ENCODE data around the gene ZBTB25. TPM values are rescaled to one million over a fixed set of nuclear protein-coding genes. Genes with fewer than 3 reads are reported as not detected.

Gene ZBTB25, protein sequence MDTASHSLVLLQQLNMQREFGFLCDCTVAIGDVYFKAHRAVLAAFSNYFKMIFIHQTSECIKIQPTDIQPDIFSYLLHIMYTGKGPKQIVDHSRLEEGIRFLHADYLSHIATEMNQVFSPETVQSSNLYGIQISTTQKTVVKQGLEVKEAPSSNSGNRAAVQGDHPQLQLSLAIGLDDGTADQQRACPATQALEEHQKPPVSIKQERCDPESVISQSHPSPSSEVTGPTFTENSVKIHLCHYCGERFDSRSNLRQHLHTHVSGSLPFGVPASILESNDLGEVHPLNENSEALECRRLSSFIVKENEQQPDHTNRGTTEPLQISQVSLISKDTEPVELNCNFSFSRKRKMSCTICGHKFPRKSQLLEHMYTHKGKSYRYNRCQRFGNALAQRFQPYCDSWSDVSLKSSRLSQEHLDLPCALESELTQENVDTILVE
- 3.8 to 5.7 TPM (median 5.2 TPM) in 5 replicates for total RNA-seq (2022; extraction: Qiagen RNA extraction)

DNA sequence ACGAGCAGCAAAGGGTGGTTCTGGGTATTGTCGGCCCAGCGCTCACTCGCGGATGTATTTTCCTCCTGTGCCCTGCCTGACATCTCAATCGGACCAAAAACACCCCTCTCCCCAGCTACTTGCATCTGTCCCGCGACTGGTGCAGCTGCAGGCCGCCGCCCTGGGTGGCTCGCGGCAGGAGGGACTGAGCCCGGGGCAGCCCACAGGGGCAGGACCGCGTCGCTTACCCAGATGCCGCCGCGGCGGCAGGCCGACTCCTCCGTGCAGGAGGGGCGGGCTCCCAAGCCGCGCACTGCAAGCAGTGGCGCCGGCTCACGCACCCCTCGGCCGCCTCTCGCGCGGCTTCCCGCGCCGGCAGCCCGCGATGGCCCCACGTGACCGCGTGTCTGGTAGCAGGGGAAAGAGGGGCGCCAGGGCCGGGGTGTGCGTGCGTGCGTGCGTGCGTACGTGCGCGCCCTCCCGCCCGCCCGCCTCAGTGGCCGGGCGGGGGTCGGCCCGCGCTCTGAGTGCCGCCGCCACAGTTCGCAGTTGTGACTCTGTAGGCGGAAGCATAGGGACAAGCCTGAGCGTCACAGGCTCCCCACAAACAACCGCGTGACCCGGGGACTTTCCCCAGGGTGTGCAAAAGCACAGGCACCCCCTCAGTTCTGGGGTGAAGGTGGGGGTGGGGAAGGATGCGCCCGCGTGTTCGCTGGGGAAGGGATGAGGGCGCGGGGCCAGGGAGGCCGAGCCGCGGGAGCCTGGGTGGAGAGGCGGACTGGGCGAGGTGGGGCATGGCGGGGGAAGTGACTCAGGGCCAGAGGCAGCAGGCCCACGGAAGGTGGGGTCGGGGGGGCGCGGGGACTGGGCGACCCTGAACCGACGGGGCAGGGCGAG is at the start of gene ZBTB25:
ZBTB25 (minus strand) TSS at position 405 of the 876 bp plus-strand sequence. CDS start 13,305 bp downstream, outside the sequence.

DNA sequence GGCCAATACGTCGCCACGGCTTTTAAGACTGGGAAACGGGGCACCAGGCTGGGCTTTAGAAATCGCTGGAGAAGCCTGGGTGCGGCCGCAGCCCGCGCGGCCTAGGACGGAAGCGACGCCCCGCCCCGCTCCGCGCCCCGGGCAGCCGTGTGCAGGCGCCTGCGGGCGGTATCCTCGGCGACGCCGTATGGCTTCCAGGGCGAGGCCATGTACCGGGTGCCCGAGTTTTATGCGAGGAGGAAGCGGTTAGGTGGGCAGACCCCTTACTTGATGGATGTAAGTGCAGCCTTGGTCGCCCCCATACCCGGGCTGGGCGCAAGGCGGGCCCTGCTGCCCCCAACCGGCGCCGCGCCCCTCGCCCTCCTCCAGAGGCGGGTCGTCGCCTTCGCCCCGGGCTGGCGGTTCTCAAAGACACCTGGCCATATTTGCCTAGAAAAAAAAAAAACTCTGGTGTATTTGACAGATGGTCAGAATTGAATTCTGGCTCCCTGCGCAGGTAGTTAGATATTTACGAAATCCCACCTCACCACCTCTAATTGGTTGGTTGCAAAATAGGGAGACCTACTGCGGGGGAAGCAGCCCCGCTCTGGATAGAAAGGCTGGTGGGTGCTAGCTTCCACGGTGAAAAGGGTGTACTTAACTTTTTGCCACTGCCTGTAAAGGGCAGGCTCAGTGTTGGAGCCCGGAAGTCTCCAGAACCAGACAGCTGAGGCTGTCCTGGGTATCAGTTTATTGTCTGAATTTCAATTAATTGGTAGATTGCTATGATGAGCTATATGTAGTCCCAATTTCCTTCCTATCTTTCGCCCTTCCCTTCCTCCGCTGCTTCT is 46.4 kb upstream of the ZBTB25 start, which contains the start of gene PPP1R36:
PPP1R36 (plus strand) TSS at position 171 of the 830 bp plus-strand sequence; CDS start at position 208, 37 bp downstream.

DNA sequence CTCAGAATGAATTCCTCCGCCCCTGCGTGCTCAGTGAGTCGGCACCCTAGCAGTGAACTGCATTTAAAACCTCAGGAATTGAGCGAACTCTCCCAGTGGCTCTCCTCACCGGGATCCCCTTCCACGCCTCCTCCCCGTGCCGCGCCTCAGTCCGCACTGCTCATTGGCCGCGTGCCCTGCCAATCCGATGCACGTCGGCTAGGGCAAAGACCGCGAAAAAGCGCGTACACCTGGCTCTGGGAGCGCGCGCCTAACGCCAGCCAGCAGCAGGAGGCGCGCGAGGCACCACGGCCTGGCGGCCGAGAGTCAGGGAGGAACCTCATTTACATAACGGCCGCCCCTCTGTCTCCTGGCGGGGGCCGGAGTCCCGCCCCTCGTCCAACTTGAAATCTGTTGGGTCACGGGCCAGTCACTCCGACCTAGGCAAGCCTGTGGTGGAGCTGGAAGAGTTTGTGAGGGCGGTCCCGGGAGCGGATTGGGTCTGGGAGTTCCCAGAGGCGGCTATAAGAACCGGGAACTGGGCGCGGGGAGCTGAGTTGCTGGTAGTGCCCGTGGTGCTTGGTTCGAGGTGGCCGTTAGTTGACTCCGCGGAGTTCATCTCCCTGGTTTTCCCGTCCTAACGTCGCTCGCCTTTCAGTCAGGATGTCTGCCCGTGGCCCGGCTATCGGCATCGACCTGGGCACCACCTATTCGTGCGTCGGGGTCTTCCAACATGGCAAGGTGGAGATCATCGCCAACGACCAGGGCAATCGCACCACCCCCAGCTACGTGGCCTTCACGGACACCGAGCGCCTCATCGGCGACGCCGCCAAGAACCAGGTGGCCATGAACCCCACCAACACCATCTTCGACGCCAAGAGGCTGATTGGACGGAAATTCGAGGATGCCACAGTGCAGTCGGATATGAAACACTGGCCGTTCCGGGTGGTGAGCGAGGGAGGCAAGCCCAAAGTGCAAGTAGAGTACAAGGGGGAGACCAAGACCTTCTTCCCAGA is 36.9 kb upstream of the ZBTB25 start, which contains the start of gene HSPA2:
HSPA2 (plus strand) TSS at position 534 of the 995 bp plus-strand sequence; CDS start at position 643, 109 bp downstream.

DNA sequence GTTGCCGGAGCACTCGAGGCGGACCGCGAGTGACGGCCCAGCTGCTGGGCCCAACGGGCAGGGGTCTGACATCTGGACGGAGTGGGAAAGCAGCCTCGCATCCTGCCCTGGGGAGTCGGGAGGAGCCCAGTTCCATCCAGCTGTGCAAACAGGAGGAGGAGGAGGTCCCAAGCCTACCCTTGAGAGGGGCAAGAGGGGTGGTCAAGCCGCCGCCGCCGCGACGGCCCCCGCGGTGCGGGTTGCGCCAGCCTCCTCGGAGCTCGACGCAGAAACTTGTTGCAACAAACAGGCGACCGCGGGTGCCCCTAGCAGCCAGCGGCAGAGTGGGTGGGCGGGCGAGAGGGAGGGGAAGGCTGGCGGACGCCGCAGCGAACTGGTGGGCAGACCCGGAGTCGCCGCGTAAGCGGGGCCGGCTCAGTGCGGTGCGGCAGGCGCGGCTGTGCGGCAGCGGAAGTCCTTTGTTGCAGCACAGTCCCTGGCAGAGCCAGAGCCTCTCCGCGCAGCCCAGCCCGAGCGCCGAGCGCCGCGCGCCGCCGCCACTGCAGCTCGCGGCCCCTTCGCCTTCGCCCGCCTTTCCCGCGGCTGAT is 765 bp upstream of the ZBTB25 start, which contains the start of gene ZBTB1:
ZBTB1 (plus strand) TSS at position 461 of the 587 bp plus-strand sequence. CDS start 16,735 bp downstream, outside the sequence.

DNA sequence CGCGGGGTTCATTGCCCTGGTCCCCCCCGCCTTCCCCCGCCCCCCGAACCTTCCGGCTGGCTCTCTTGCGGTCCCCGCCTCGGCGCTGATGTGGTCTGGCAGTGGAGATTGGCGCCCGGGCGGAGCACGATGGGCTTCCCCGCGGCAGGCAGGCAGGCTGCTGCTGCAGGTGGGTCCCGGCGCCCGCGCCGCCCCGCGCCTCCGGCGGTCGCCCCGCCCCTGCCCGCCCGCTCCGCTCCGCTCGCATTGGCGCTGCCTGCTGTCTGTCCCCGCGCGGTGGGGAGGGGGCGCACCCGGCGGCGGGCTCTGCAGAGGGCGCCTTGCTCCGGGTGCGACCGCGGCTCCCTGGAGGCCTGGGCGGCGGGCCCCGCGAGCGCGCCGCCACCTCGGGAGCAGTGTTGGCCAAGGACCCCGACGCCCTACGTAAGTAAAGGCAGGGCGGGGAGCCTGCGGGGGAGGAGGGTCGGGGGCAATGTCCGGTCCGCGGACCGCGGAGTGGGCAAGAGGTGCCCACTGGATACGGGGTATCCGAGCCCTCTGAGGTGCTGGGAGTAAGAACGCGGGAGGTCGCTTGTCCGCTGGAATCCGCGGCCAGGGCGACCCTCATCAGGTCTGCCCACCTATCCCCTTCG is 38.3 kb downstream of the ZBTB25 start, which contains the start of gene AKAP5:
AKAP5 (plus strand) TSS at position 309 of the 632 bp plus-strand sequence. CDS start 2,896 bp downstream, outside the sequence.

Other genes with a start within 250 kb of the ZBTB25 start
- 0.04 to 0.08 TPM (median 0.06 TPM) in 5 replicates for gene ESR2, start 209.5 kb downstream of the ZBTB25 start, total RNA-seq (2022; extraction: Qiagen RNA extraction)
- 99.2 to 123 TPM (median 105 TPM) in 5 replicates for gene MTHFD1, start 115.5 kb downstream of the ZBTB25 start, total RNA-seq (2022; extraction: Qiagen RNA extraction)
- 0.22 to 0.37 TPM (median 0.31 TPM) in 5 replicates for gene AKAP5, start 38.3 kb downstream of the ZBTB25 start, total RNA-seq (2022; extraction: Qiagen RNA extraction)
- gene ZBTB1, start 932 bp upstream of the ZBTB25 start, total RNA-seq (2022; extraction: Qiagen RNA extraction): 19.5 to 22.0 TPM (median 21.1 TPM) in 5 replicates
- gene HSPA2, start 36.9 kb upstream of the ZBTB25 start, total RNA-seq (2022; extraction: Qiagen RNA extraction): 30.7 to 39.2 TPM (median 33.3 TPM) in 5 replicates
- gene PPP1R36, start 46.1 kb upstream of the ZBTB25 start, total RNA-seq (2022; extraction: Qiagen RNA extraction): 0.17 to 0.38 TPM (median 0.33 TPM) in 5 replicates
- 18.6 to 25.6 TPM (median 24.8 TPM) in 5 replicates for gene PLEKHG3, start 200.6 kb upstream of the ZBTB25 start, total RNA-seq (2022; extraction: Qiagen RNA extraction)